Hepatocyte (in vitro differentiated cells): ENCODE results near the gene TGFB1. TPM values are rescaled to one million over a fixed set of nuclear protein-coding genes. Genes with fewer than 3 reads are reported as not detected.

Experiments
- DNase-seq: peaks from one replicate; pipeline ENCODE4 v3.0.0-alpha.2; 2016; ENCODE audit warnings: low spot score
- H2AFZ ChIP-seq: fragments of 200-600 bp; sonication (generic); 2 replicates; pipeline ENCODE4 v1.6.0; 2016; ENCODE audit warnings: antibody characterized with exemption, mild to moderate bottlenecking
- H3K27ac ChIP-seq: fragments of 200-600 bp; sonication (generic); 2 replicates; pipeline ENCODE4 v1.5.1; 2016; ENCODE audit warnings: mild to moderate bottlenecking
- H3K27me3 ChIP-seq: fragments of 200-600 bp; sonication (generic); 2 replicates; pipeline ENCODE4 v1.6.1; 2016
- H3K36me3 ChIP-seq: fragments of 200-600 bp; sonication (generic); replicated peaks from 2 replicates; pipeline ENCODE4 v1.5.1; 2016; ENCODE audit warnings: low read depth; ENCODE audit not compliant: insufficient read depth
- H3K4me1 ChIP-seq: fragments of 200-600 bp; sonication (generic); 2 replicates; pipeline ENCODE4 v1.5.1; 2016; ENCODE audit warnings: mild to moderate bottlenecking, moderate library complexity; ENCODE audit not compliant: insufficient read depth
- H3K4me2 ChIP-seq: fragments of 200-600 bp; sonication (generic); 2 replicates; pipeline ENCODE4 v1.6.0; 2016
- H3K4me3 ChIP-seq: fragments of 200-600 bp; sonication (generic); 2 replicates; pipeline ENCODE4 v1.5.1; 2016; ENCODE audit warnings: mild to moderate bottlenecking
- H3K79me2 ChIP-seq: fragments of 200-600 bp; sonication (generic); 2 replicates; pipeline ENCODE4 v1.6.0; 2017; ENCODE audit warnings: mild to moderate bottlenecking
- H3K9me2 ChIP-seq: fragments of 200-600 bp; sonication (generic); replicated peaks from 2 replicates; pipeline ENCODE4 v1.6.0; 2017; ENCODE audit warnings: mild to moderate bottlenecking; ENCODE audit not compliant: insufficient read depth
- H3K9me3 ChIP-seq: fragments of 200-600 bp; sonication (generic); 2 replicates; pipeline ENCODE4 v1.5.1; 2016; ENCODE audit warnings: low read depth, mild to moderate bottlenecking
- H4K20me1 ChIP-seq: fragments of 200-600 bp; sonication (generic); 2 replicates; pipeline ENCODE4 v1.6.0; 2016; ENCODE audit warnings: mild to moderate bottlenecking; ENCODE audit not compliant: insufficient read depth, poor library complexity, severe bottlenecking
- EZH2 ChIP-seq: fragments of 200-600 bp; sonication (generic); IDR thresholded peaks from 2 replicates; pipeline ENCODE4 v1.6.1; 2016; ENCODE audit warnings: antibody characterized with exemption, mild to moderate bottlenecking, borderline replicate concordance
- EZH2phosphoT487 ChIP-seq: fragments of 200-600 bp; sonication (generic); IDR thresholded peaks from one replicate; pipeline ENCODE4 v1.6.1; 2018; ENCODE audit warnings: antibody characterized with exemption, mild to moderate bottlenecking, low read depth, moderate library complexity; ENCODE audit not compliant: unreplicated experiment, severe bottlenecking
- WGBS: methylation state at CpG from one replicate; pipeline ENCODE4 v1.1.6; 2016; ENCODE audit warnings: low lambda C conversion rate; ENCODE audit errors: missing lambda C conversion rate; 5-methylcytosine and 5-hydroxymethylcytosine counted together
- polyA plus RNA-seq: library from polyadenylated mRNA; unstranded; fragments of >200 nt; fragmentation: Nextera tagmentation; extraction: Ambion mirVana; gene quantifications from 2 replicates; pipeline ENCODE4 v1.2.1, GENCODE V29; 2016
- total RNA-seq: library from RNA; depleted of rRNA; stranded (reverse); fragments of >200 nt; gene quantifications from 2 replicates; pipeline ENCODE4 v1.2.3, GENCODE V29; 2014
- TF ChIP-seq, protein P1 (sequence below): fragments of 200-600 bp; sonication (generic); IDR thresholded peaks from 2 replicates; pipeline ENCODE4 v1.5.1; 2016; ENCODE audit warnings: antibody characterized with exemption, mild to moderate bottlenecking; ENCODE audit not compliant: poor library complexity

TGFB1 gene
- total and polyA plus RNA-seq, 2 experiments from 2014 or later = 17.1 to 122 TPM

DNA sequence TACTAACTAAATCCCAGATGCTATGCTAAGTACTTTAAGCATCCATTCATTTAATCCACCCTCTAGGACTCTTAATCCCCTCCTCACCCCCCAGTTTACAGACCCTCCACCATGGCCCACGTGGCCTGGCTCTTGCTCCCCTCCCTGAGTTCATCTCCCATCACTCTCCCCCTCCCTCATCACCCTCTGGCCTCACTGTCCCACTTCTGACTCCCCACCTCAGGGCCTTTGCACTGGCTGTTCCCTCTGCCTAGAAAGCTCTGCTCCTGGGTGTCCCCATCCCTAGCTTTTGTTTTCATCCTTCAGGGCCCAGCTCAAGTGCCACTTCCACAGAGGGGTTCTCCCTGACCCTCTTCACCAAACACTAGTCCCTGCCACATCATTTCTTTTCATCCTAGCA, 6.0 kb upstream of the TGFB1 start:
- Histone ChIP-seq H3K27me3 (no peaks in the 10 kb centered on the region), H3K9me3 (no peaks in the 10 kb centered on the region), H3K4me2 (no peak overlapping the region), H4K20me1 (no peaks in the 10 kb centered on the region), H3K36me3 (no peaks in the 10 kb centered on the region), H3K9me2 (no peaks in the 10 kb centered on the region), H3K4me3 (no peak overlapping the region), H3K27ac (no peak overlapping the region), H3K4me1 (peaks cover 4% of the 10 kb centered on the region), H2AFZ (no peak overlapping the region), H3K79me2 (peaks cover 4% of the 10 kb centered on the region)
- no peak for DNase-seq
- TF ChIP-seq, protein P1, sequence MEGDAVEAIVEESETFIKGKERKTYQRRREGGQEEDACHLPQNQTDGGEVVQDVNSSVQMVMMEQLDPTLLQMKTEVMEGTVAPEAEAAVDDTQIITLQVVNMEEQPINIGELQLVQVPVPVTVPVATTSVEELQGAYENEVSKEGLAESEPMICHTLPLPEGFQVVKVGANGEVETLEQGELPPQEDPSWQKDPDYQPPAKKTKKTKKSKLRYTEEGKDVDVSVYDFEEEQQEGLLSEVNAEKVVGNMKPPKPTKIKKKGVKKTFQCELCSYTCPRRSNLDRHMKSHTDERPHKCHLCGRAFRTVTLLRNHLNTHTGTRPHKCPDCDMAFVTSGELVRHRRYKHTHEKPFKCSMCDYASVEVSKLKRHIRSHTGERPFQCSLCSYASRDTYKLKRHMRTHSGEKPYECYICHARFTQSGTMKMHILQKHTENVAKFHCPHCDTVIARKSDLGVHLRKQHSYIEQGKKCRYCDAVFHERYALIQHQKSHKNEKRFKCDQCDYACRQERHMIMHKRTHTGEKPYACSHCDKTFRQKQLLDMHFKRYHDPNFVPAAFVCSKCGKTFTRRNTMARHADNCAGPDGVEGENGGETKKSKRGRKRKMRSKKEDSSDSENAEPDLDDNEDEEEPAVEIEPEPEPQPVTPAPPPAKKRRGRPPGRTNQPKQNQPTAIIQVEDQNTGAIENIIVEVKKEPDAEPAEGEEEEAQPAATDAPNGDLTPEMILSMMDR = no peak
- TF ChIP-seq EZH2phosphoT487 (no peak), EZH2 (no peak)
- no CpG with 5 or more reads among the region's 1 CpG for WGBS

DNA sequence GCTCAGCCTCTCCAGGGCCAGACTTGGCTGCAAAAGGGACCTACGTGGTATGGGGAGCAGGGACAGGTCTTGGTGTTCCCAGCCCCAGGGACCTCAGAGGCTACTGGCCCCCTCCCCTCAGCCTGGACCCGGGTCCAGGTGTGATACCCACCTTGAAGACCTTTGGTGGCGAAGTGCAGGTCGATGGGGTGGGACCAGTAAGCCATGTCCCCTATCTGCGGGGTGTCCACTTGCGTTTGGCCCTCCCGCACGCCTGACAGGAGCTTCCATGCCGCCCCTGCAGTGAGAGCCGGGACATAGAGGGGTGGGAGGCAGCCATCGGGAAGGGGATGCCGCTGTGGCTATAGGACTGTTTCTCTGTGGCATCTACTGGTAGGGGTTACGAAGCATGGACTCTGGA, 4.0 kb upstream of the TGFB1 start:
- Histone ChIP-seq H3K27ac (no peak overlapping the region), H3K4me1 (no peaks in the 10 kb centered on the region), H3K4me3 (no peak overlapping the region), H3K36me3 (no peaks in the 10 kb centered on the region), H3K9me2 (no peaks in the 10 kb centered on the region), H4K20me1 (no peaks in the 10 kb centered on the region), H3K4me2 (no peak overlapping the region), H3K27me3 (no peaks in the 10 kb centered on the region), H2AFZ (no peak overlapping the region), H3K79me2 (peaks cover 7% of the 10 kb centered on the region), H3K9me3 (no peaks in the 10 kb centered on the region)
- DNase-seq = no peak
- 94% methylated on average over 13 of the region's 13 CpGs for WGBS
- TF ChIP-seq, protein P1 = no peak
- TF ChIP-seq EZH2 = no peak
- no peak for TF ChIP-seq EZH2phosphoT487

DNA sequence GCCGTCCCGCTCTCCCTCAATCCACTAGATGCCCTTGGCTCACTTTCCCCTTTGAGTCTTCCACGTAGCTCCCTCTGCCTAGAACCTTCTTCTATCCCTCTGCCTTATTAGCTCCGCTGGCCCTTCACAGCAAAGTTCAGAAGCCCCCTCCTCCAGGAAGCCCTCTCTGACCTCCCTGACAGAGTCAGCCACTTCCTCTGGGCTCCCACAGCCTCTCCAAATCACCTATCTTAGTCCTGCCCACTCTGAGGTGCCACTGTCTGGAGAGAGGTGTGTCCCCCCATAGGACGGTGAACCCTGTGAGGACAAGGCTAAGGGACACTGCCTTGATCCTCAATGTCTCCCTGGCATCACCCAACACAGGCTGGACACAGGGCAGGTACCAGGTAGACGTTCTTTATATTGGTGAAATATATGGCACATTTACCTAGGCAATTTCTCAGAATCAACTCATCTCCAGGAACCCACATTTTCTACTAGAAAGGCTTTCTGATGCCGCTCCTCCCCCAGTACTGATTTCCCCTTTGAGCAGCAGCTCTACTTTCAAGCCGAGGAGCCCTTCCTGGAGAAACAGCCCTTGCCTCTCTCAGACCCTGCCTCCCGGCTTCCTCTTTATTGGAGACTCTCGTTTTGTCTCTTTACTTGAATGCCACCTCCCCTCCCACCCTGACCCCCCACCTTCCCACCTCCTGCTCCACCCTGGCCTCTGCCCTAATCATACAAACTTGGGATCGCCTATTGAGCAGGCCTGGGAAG, 3.4 kb upstream of the TGFB1 start:
- H3K4me2 ChIP-seq = no peak overlapping the region
- peaks cover 1% of the 10 kb centered on the region for H4K20me1 ChIP-seq
- H3K27ac ChIP-seq = no peak overlapping the region
- DNase-seq = no peak
- H2AFZ ChIP-seq = no peak overlapping the region
- peaks cover 4% of the 10 kb centered on the region for H3K27me3 ChIP-seq
- no peak overlapping the region for H3K4me3 ChIP-seq
- no peaks in the 10 kb centered on the region for H3K4me1 ChIP-seq
- H3K36me3 ChIP-seq = no peaks in the 10 kb centered on the region
- H3K79me2 ChIP-seq = peaks cover 8% of the 10 kb centered on the region
- no peaks in the 10 kb centered on the region for H3K9me2 ChIP-seq
- 94% methylated on average over 11 of the region's 11 CpGs for WGBS
- no peaks in the 10 kb centered on the region for H3K9me3 ChIP-seq
- TF ChIP-seq EZH2phosphoT487 (no peak), EZH2 (no peak)
- TF ChIP-seq, protein P1 = no peak
